ENCODE measurements around the gene WDR54.

The WDR54 gene

GRCh38 chr2:74424995-74425406, 3.5 kb downstream of the WDR54 start:
- peaks cover 27% of the 10 kb centered on the region for H3K36me3 ChIP-seq (replicated peaks; ENCODE audit: low read depth, low read length)
- no peaks in the 10 kb centered on the region for H3K27me3 ChIP-seq (ENCODE audit: low read depth, low read length)
- no peaks in the 10 kb centered on the region for H4K20me1 ChIP-seq (ENCODE audit: insufficient read depth, low read length)
- no peak overlapping the region for H2AFZ ChIP-seq (ENCODE audit: low read depth, low read length)
- no peak overlapping the region for H3K9ac ChIP-seq (ENCODE audit: low read length)
- TF ChIP-seq EZH2phosphoT487 (IDR thresholded peaks at IDR 0.05; ENCODE audit: low read depth), result no peak
- no peak for TF ChIP-seq CTCF (IDR thresholded peaks at IDR 0.05; ENCODE audit: low read depth, low read length)
- H3K79me2 ChIP-seq (ENCODE audit: low read length), result no peaks in the 10 kb centered on the region
- H3K27ac ChIP-seq (ENCODE audit: low read length), result no peak overlapping the region
- peaks cover 10% of the 10 kb centered on the region for H3K4me1 ChIP-seq (ENCODE audit: low read length)
- H3K4me2 ChIP-seq (ENCODE audit: low read length), result no peak overlapping the region
- H3K4me3 ChIP-seq (ENCODE audit: low read length), result no peak overlapping the region
- H3K9me3 ChIP-seq (ENCODE audit: insufficient read depth, low read length), result no peaks in the 10 kb centered on the region

- Histone ChIP-seq H3K9me3 (ENCODE audit: insufficient read depth, low read length) (no peaks in the 10 kb centered on the region), H4K20me1 (ENCODE audit: insufficient read depth, low read length) (no peaks in the 10 kb centered on the region), H3K27me3 (ENCODE audit: low read depth, low read length) (no peaks in the 10 kb centered on the region), H3K27ac (ENCODE audit: low read length) (no peak overlapping the region), H2AFZ (ENCODE audit: low read depth, low read length) (no peak overlapping the region), H3K4me1 (ENCODE audit: low read length) (peaks cover 5% of the 10 kb centered on the region), H3K79me2 (ENCODE audit: low read length) (no peaks in the 10 kb centered on the region), H3K36me3 (replicated peaks; ENCODE audit: low read depth, low read length) (peaks cover 27% of the 10 kb centered on the region), H3K4me2 (ENCODE audit: low read length) (no peak overlapping the region), H3K4me3 (ENCODE audit: low read length) (no peak overlapping the region), H3K9ac (ENCODE audit: low read length) (no peak overlapping the region)
- no peak for TF ChIP-seq CTCF (IDR thresholded peaks at IDR 0.05; ENCODE audit: low read depth, low read length)
- no peak for TF ChIP-seq EZH2phosphoT487 (IDR thresholded peaks at IDR 0.05; ENCODE audit: low read depth)
Measured at GRCh38 chr2:74425523-74425922, 4.0 kb downstream of the WDR54 start.

- no peak for TF ChIP-seq CTCF (IDR thresholded peaks at IDR 0.05; ENCODE audit: low read depth, low read length)
- TF ChIP-seq EZH2phosphoT487 (IDR thresholded peaks at IDR 0.05; ENCODE audit: low read depth), result no peak
- Histone ChIP-seq H3K9ac (ENCODE audit: low read length) (no peak overlapping the region), H3K4me2 (ENCODE audit: low read length) (no peak overlapping the region), H3K79me2 (ENCODE audit: low read length) (no peaks in the 10 kb centered on the region), H3K4me1 (ENCODE audit: low read length) (peaks cover 4% of the 10 kb centered on the region; the same call in 1 of the 2 replicates), H4K20me1 (ENCODE audit: insufficient read depth, low read length) (no peaks in the 10 kb centered on the region), H3K27ac (ENCODE audit: low read length) (no peak overlapping the region), H3K9me3 (ENCODE audit: insufficient read depth, low read length) (no peaks in the 10 kb centered on the region), H3K36me3 (replicated peaks; ENCODE audit: low read depth, low read length) (peaks cover 27% of the 10 kb centered on the region), H2AFZ (ENCODE audit: low read depth, low read length) (no peak overlapping the region), H3K27me3 (ENCODE audit: low read depth, low read length) (no peaks in the 10 kb centered on the region), H3K4me3 (ENCODE audit: low read length) (no peak overlapping the region)
Measured at GRCh38 chr2:74426181-74426758, 4.7 kb downstream of the WDR54 start.

- no peaks in the 10 kb centered on the region for H3K4me1 ChIP-seq (ENCODE audit: low read length)
- no peaks in the 10 kb centered on the region for H3K79me2 ChIP-seq (ENCODE audit: low read length)
- no peak overlapping the region for H3K4me2 ChIP-seq (ENCODE audit: low read length)
- H2AFZ ChIP-seq (ENCODE audit: low read depth, low read length), result no peak overlapping the region
- no peak overlapping the region for H3K4me3 ChIP-seq (ENCODE audit: low read length)
- peaks cover 27% of the 10 kb centered on the region for H3K36me3 ChIP-seq (replicated peaks; ENCODE audit: low read depth, low read length)
- no peaks in the 10 kb centered on the region for H3K9me3 ChIP-seq (ENCODE audit: insufficient read depth, low read length)
- H4K20me1 ChIP-seq (ENCODE audit: insufficient read depth, low read length), result no peaks in the 10 kb centered on the region
- H3K9ac ChIP-seq (ENCODE audit: low read length), result no peak overlapping the region
- TF ChIP-seq CTCF (IDR thresholded peaks at IDR 0.05; ENCODE audit: low read depth, low read length) (no peak), EZH2phosphoT487 (IDR thresholded peaks at IDR 0.05; ENCODE audit: low read depth) (no peak)
- H3K27ac ChIP-seq (ENCODE audit: low read length), result no peak overlapping the region
- no peaks in the 10 kb centered on the region for H3K27me3 ChIP-seq (ENCODE audit: low read depth, low read length)
Measured at GRCh38 chr2:74427551-74427950, 6.0 kb downstream of the WDR54 start.
